CD1c-positive myeloid dendritic cell (primary cell): ENCODE measurements around the gene NMU.
A peak's percentile ranks its signal among the peaks of the same experiment; 100 is the strongest.
"Not testable (repeated sequence)": the region's sequence is repeated elsewhere in the genome, so short reads cannot be mapped to it uniquely, and the experiment has no call there.

Source experiments
- DNase-seq: peaks from one replicate; pipeline ENCODE4 v3.0.0-alpha.2; 2016; ENCODE audit errors: extremely low spot score

Gene NMU

DNA sequence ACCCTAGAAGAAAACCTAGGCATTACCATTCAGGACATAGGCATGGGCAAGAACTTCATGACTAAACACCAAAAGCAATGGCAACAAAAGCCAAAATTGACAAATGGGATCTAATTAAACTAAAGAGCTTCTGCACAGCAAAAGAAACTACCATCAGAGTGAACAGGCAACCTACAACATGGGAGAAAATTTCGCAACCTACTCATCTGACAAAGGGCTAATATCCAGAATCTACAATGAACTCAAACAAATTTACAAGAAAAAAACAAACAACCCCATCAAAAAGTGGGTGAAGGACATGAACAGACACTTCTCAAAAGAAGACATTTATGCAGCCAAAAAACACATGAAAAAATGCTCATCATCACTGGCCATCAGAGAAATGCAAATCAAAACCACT is 12.0 kb downstream of the NMU start:
- not testable (repeated sequence) for DNase-seq

DNA sequence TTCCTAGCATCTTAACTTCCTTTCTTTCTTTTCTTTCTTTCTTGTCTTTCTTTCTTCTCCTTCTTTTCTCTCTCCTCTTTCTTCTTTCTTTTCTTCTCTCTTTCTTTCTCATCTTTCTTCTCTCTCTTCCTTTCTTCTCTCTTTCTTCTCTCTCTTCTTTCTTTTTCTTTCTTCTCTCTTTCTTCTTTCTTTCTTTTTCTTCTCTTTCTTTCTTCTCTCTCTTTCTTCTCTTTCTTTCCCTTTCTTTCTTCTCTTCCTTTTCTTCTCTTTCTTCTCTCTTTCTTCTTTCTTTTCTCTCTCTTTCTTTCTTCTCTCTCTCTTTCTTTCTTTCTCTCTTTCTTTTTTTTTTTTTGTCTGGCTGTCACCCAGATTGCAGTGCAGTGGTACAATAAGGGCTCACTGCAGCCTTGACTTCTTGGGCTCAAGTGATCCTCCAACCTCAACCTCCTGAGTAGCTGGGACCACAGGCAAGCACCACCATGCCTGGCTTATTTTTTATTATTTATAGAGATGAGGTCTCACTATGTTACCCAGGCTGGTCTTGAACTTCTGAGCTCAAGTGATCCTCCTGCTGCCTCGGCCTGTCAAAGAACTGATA is 17.5 kb downstream of the NMU start:
- DNase-seq: no peak

DNA sequence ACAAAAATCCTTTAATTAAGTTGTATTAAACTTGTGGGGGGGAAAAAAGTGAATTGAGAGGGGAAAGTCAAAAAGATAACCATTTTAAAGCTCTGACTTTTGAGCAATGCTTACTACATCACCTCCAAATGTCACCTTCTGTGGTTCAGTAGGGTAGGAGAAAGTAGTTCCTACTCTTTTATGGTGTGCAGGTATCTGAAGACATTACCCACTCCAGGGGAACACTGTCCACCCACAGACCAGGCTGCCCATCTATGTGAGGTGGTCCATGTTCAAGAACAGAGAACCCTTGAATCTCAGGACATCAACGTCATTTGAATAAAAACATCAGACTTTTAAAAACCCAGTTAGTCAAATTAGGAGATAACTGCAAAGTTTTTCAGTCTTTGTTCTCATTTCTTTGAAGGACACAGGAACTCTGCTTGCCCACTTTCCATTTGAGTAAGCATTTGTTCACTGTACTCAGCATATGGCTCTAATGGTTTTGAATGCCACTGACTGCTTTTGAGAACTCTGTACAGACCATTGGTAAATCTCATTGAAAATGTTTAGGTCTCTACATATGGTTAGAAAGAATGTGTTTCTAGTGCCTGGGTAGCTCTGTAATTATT is 18.4 kb downstream of the NMU start:
- DNase-seq: no peak

DNA sequence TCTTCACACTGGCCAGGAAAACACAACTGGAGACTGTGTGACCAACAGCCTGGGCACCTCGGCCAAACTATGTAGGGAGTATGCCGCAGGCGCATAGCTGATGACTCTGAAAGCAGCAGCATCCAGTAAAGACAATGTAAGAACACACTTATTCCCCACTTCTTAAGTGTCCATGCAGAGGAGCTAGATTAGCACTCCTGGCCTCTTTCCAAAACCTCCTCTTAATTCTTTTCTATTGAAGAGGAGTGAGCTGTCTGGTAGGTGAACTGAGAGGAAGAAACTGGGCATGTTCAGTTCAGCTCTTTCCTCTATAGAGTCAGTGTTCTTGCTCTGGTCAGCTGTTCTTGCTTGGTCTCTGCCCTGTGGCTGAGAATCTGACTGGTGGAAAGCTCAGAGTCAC is 21.1 kb downstream of the NMU start:
- DNase-seq: no peak

DNA sequence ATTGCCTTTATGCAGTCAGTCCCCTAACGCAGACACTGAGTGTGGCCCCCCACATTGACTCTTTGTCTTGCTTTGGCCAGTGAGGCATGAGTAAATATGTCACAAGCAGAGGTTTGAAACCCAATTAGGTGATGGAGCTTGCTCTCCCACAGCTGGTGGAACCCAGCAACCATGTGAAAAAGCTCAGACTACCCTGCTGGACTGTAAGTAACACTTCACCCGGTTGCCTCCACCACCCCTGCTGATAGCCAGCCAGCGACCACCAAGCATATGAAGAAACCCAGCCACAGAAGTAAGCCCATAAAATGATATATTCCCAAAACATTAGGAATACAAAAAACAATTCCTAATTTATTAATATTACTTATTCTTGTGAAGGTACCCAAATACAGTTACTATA is 22.5 kb downstream of the NMU start:
- DNase-seq: no peak

DNA sequence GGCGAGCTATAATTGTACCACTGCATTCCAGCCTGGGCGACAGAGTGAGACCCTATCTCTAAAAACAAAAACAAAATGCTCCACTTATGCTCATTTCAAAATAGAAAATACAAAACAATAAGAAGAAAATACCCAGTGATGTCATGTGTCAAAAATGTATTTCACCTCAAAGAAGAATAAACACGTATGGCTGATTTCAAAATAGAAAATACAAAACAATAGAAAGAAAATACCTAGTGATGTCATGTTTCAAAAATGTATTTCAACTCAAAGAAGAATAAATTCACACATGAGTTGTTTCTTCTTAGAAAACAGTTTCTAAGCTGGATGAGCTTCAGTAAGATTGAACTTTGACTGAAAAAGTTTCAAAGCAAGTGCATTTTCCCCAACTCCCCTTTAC is 23.8 kb downstream of the NMU start:
- no peak for DNase-seq

DNA sequence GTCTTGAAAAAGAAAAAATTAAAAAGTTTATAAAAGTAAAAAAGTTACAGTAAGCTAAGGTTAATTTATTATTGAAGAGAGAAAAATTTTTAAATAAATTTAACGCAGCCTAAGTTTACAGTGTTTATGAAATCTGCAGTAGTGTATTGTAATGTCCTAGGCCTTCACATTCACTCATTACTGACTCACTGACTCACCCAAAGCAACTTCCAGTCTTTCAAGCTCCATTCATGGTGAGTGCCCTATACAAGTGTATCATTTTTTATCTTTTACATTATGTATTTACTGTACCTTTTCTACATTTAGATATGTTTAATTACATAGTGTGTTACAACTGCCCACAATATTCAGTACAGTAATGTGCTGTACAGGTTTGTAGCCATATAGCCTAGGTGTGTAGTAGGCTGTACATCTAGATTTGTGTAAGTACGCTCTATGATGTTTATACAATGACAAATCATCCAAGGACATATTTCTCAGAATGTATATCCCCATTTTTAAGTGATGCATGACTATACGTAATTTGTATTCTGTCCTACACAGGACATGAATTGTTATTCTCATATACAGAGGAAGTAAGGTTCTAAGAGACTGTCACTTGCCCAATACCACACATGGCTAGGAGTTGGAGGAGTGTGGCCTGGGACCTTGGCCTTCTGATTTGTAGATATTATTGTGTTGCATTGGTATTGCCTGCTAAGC is 24.6 kb downstream of the NMU start:
- DNase-seq: no peak

DNA sequence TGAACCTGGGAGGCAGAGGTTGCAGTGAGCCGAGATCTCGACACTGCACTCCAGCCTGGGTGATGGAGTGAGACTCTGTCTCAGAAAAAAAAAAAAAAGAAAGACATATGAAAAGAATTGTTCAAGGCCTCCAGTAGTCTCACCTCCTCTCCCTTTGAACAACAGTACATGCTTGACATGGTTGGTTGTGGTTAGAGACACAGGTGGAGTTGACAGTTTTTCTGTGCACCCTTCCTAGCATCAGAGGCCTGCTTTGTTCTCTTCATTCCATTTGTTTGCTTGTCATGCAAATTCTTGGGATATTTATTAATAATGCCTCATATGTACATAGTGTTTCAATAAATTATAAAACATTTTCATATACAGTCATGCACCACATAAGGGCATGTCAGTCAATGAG is 25.7 kb downstream of the NMU start:
- no peak for DNase-seq

DNA sequence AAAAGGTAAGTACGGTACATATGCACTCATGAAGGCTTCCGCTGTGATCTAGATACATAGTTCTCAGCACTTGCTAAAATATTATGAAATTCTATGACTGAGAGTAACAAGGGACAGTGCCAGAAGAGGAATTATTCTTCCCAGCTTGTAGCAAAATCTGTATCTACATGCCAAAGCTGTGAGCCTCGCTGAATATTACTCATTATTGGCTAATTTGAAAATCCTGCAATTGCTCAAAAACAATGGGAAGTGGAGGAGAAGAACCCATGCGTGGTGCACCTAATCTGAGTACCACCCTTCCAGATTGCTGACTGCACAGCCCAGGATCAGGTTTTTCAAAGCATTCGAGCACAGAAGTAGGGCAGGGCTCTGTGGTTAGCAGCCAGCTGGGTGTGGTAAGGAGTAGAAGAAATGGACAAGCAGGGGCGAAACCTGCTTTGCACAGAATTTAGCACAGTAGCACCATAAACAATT is 26.7 kb downstream of the NMU start:
- DNase-seq: no peak

DNA sequence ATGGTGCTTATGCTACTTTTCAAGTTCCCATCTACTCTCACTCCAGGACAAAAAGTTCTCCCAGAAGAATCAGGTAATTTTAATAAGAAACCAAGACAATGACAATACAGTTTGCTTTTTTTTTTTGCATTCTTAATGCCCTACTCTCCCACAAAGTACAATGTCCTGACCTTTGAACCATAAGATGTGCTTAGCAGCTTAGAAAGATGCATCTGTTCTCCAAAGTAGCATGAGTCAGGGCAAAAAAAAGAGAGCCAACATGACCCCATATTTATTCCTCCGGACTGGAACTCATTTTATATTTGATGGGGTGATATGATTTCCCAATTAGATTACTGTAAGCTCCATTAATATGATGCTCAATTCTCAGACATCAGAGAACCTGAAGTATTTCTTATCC is 27.5 kb downstream of the NMU start:
- DNase-seq: no peak

DNA sequence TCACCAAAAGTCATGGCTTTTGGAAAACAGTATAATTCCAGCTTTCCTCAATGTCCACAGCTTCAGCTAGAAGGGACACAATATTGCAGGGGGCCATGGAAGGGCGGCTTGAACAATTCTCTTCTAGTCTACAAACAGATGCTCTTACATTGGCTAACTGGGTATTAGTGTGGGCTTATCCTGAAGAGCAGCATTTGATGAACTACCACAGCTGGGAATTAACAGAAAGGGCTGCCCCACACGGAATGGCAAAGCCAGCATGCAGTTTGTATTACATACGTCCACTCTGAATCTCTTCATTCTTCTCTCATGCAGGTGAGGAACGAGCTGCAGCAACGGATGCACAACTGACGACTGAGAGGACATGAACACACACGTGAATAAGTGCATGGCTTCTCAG is 31.1 kb downstream of the NMU start:
- DNase-seq: no peak

DNA sequence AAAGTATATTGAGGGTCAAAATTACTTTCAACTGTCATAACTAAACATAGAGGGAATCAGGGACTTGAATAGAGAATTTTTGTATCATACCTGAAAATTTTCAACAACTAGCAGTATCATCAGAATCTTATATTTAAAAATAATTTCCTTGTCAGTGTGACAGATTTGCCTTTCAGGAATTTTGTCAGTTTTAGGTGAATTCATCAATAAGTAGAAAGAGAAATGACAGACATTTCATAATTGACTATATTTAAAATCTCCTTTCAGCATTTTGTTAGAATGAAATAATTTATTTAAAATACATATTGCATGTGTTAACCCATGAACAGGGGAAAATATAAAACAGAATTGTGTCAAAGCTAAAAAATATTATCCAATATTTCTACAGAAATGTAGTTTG is 35.5 kb downstream of the NMU start:
- no peak for DNase-seq

DNA sequence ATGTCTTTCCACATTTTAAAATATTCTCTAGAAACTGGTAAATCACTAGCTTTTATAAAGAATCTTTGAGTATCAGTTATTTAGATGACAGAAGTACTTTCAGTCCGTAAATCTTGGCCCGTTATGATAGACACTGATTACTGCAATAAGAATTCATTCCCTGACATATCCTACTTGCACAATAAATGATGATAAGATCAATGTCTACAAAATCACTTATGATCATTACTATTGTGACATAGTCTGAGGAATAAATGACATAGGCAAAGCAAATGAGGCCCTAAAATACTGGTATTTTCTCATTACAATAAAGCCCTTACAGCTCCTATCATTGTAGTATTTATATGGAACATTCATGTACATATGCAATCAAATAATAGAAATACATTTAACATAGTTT is 37.5 kb downstream of the NMU start:
- DNase-seq: no peak

DNA sequence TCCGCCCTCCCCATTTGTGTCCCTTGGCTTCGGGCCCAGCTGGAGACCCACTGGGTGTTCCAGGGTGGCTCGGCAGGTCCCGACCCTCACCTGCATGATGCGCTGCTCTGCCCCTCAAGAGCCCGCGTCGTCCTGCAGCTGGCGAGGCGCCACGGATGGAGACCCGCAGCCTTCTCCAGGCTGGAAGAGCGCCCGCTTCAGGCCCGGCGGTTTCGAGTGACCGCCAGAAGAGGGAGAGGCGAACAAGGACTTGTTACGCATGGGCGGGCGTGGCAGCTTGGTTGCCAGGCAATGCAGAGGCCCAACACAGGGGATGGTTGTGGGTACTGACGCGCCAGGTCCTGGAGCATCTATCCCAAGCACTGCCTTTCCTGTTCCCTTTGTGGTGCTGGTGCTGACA is 44.1 kb downstream of the NMU start, which contains the start of gene PDCL2:
Gene PDCL2 (minus strand): TSS at position 232 of the 400 bp plus-strand sequence. CDS start 136 bp downstream, at position 96.
- DNase-seq: no peak

DNA sequence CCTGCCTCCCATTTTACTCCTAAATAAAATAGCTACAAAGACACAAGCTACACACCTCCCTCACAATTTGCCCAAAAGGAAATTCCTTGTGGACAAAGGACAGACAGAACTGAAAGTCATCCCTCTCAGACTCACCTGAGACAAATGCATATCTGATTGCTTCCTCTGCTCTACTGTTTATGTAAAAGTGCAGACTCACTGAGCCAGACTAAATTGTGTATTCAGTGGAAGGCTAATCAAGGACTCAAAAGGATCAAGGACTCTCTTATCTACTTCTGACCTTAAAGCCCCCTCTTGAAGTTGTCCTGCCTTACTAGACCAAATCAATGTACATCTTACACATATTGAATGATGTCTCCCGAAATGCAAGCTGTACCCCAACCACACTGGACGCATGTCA is 47.9 kb downstream of the NMU start:
- no peak for DNase-seq

DNA sequence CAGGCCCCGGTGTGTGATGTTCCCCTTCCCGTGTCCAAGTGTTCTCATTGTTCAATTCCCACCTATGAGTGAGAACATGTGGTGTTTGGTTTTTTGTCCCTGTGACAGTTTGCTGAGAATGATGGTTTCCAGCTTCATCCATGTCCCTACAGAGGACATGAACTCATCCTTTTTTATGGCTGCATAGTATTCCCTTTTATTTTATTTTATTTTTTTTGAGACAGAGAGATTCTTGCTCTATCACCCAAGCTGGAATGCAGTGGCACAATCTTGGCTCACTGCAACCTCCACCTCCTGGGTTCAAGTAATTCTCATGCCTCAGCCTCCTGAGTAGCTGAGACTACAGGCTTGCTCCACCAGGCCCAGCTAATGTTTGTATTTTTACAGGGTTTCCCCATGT is 53.3 kb downstream of the NMU start:
- not testable (repeated sequence) for DNase-seq

DNA sequence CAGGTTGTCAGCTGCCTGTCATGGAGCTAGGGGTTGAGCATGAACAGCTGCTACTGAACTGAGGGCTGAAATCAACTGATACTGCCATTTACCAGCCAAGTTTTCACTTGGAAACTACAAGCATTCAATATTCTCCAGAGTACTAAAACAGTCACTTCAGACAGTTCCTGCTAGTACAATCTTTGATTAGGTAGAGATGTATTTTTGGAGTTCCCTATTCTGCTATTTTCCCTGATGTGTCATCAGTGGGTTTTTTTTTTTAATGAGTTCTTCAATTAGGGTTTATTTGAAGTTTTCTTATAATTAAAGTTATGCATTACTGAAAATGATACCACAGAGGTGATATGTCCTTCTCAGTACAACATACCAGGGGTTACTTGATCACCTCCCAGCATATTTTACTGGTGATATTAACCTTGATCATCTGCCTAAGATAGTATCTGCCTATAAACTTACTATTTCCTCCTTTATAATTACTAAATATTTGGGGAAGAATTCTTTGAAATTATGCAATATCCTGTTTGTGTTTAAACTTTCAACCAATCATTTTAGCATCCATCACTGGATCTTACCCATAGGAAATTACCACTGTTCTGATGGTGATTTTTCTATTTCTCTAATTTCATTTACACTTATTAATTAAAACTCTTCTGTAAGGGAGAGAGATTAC is 57.6 kb downstream of the NMU start:
- no peak for DNase-seq

DNA sequence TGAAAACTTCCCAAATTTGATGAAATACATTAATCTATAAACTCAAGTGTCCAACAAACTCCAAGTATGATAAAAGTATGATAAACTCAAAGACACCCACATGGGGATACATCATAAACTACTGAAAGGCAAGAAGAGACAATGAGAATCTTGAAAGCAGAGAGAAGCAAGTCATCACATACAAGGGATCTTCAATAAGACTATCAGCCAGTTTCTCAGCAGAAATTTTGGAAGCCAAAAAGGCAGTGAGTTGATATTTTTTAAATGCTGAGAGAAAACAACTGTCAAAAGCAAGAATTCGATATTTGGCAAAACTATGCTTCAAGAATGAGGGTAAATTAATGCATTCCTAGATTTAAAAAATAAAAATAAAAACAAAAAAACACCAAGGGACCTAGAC is 60.6 kb downstream of the NMU start:
- DNase-seq: no peak

DNA sequence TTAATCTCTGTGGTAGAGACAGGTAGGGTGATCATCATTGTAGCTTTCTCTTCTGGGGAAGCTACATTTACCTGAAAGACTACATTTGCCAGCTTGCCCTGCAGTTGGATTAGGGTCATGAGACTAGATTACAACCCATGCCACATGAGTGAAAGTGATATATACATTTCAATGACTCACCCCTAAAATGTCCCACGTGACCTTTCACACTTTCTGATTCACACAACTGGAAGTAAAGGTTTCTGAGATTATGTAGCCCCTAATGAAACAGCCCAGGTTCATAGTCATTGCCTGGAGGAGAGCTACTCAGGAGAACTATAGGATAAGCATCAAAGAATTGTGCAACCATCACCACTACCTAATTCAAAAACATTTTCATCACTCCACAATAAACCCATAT is 61.8 kb downstream of the NMU start:
- DNase-seq: no peak

DNA sequence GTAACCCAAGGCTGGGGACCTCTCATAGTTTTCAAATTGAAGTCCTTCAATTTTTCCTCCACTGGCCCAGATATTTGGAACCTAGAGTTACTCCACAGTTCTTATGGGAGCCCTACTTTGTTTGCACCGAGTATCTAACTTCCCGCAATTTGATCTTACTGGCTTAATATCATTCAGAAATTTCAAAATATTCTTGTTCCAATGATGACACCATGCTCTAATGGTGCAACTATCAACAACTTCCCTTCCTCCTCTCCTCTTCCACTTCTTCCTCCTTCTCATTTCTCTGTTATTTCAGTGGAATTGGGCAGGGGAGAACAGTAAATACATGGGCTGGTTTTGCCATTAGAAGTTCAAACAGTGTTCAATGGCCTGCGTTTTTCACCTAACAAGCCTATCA is 64.3 kb downstream of the NMU start:
- DNase-seq: no peak

DNA sequence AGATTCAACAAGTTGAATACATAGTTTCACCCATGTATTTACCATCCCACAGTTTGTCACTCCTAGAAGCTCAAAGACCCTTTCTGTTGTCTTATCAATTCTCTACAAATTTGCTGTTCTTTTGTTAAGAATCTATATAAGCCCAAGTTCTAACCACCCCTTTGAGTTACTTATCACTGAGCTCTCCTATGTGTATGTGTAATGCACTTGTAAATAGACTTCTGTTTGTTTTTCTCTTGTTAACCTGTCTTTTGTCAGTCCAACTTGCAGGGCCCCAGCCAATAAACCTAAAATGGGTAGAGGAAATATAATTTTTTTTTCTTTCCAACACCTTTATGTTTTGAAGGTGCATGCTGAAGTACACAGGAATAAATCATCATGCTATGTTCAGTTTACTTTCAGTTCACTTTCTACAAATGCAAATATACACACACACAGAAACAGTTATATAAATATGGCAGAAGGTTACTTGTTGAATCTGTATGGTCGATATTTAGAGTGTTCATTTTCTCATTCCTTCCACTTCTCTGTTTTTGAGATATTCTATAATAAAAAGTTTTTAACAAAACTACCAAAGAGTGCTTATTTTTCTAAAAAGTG is 67.1 kb downstream of the NMU start:
- DNase-seq: no peak

DNA sequence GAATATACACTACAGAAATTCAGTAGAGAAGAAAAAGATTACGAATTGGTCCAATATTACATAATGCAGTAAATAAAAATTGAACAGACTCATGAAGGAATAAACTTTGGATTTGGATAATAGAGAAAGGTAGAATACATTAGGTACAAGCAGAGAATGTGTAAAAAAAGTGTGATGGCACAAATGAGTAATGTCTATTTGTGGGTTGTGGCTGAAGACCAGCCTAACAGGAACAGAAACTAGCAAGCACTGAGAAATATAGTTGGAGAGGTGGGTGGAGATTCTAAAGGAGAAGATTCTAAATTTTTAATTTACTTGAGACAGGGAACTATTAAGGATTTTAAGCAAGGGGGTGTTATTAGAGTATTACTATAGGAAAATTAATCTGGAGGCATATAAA is 74.2 kb downstream of the NMU start:
- DNase-seq: peak; percentile 80
